HEK293 (cell line): ENCODE measurements around the gene CEP55.
A peak's percentile ranks its signal among the peaks of the same experiment; 100 is the strongest.

Experiments
- FEZF1 ChIP-seq: fragments of 450-650 bp; formaldehyde crosslinking; IDR thresholded peaks from 2 replicates; pipeline ENCODE4 v1.5.1; 2016; ENCODE audit warnings: missing biosample characterization, missing genetic modification characterization
- GLIS1 ChIP-seq: fragments of 450-650 bp; formaldehyde crosslinking; IDR thresholded peaks from 2 replicates; pipeline ENCODE4 v1.5.1; 2016; ENCODE audit warnings: missing biosample characterization, missing genetic modification characterization
- GLIS2 ChIP-seq: fragments of 450-650 bp; formaldehyde crosslinking; IDR thresholded peaks from 2 replicates; pipeline ENCODE4 v1.5.1; 2016; ENCODE audit warnings: missing biosample characterization, missing genetic modification characterization
- HOXC10 ChIP-seq: sonication (generic); formaldehyde crosslinking; IDR thresholded peaks from 2 replicates; pipeline ENCODE4 v1.8.1; 2023; ENCODE audit warnings: mild to moderate bottlenecking, missing genetic modification reagents
- HOXD13 ChIP-seq: sonication (generic); formaldehyde crosslinking; IDR thresholded peaks from 2 replicates; pipeline ENCODE4 v1.8.0; 2022; ENCODE audit warnings: missing genetic modification reagents, borderline replicate concordance
- KLF8 ChIP-seq: fragments of 450-650 bp; formaldehyde crosslinking; IDR thresholded peaks from 2 replicates; pipeline ENCODE4 v1.5.1; 2016; ENCODE audit warnings: missing biosample characterization, missing genetic modification characterization
- SALL2 ChIP-seq: fragments of 450-650 bp; formaldehyde crosslinking; IDR thresholded peaks from 2 replicates; pipeline ENCODE4 v1.5.0; 2017; ENCODE audit warnings: missing biosample characterization, mild to moderate bottlenecking, missing genetic modification characterization, borderline replicate concordance
- ZEB2 ChIP-seq: fragments of 450-650 bp; formaldehyde crosslinking; IDR thresholded peaks from 2 replicates; pipeline ENCODE4 v1.5.1; 2016; ENCODE audit warnings: missing biosample characterization, missing genetic modification characterization
- ZFP69B ChIP-seq: fragments of 450-650 bp; formaldehyde crosslinking; IDR thresholded peaks from 2 replicates; pipeline ENCODE4 v1.5.1; 2016; ENCODE audit warnings: missing biosample characterization, missing genetic modification characterization
- ZNF132 ChIP-seq: fragments of 450-650 bp; formaldehyde crosslinking; IDR thresholded peaks from 2 replicates; pipeline ENCODE4 v1.5.1; 2017; ENCODE audit warnings: missing biosample characterization, missing genetic modification characterization, borderline replicate concordance
- ZNF140 ChIP-seq: fragments of 450-650 bp; formaldehyde crosslinking; IDR thresholded peaks from 2 replicates; pipeline ENCODE4 v1.5.1; 2016; ENCODE audit warnings: missing biosample characterization, missing genetic modification characterization
- ZNF174 ChIP-seq: fragments of 450-650 bp; formaldehyde crosslinking; IDR thresholded peaks from 2 replicates; pipeline ENCODE4 v1.5.0; 2017; ENCODE audit warnings: missing biosample characterization, mild to moderate bottlenecking, missing genetic modification characterization
- ZNF175 ChIP-seq: fragments of 450-650 bp; formaldehyde crosslinking; IDR thresholded peaks from 2 replicates; pipeline ENCODE4 v1.5.1; 2016; ENCODE audit warnings: missing biosample characterization, missing genetic modification characterization
- ZNF223 ChIP-seq: fragments of 450-650 bp; formaldehyde crosslinking; IDR thresholded peaks from 2 replicates; pipeline ENCODE4 v1.5.1; 2016; ENCODE audit warnings: missing biosample characterization, missing genetic modification characterization
- ZNF248 ChIP-seq: fragments of 450-650 bp; formaldehyde crosslinking; IDR thresholded peaks from 2 replicates; pipeline ENCODE4 v1.5.1; 2017; ENCODE audit warnings: missing biosample characterization, missing genetic modification characterization
- ZNF37A ChIP-seq: fragments of 450-650 bp; IDR thresholded peaks from 2 replicates; pipeline ENCODE4 v1.5.1; 2018; ENCODE audit warnings: missing biosample characterization, missing genetic modification characterization
- ZNF416 ChIP-seq: fragments of 450-650 bp; formaldehyde crosslinking; IDR thresholded peaks from 2 replicates; pipeline ENCODE4 v1.5.1; 2016; ENCODE audit warnings: missing biosample characterization, missing genetic modification characterization
- ZNF501 ChIP-seq: fragments of 450-650 bp; formaldehyde crosslinking; IDR thresholded peaks from 2 replicates; pipeline ENCODE4 v1.5.1; 2016; ENCODE audit warnings: missing biosample characterization, missing genetic modification characterization
- ZNF530 ChIP-seq: fragments of 450-650 bp; formaldehyde crosslinking; IDR thresholded peaks from 2 replicates; pipeline ENCODE4 v1.5.1; 2016; ENCODE audit warnings: low read depth, missing biosample characterization, missing genetic modification characterization
- ZNF544 ChIP-seq: fragments of 450-650 bp; formaldehyde crosslinking; IDR thresholded peaks from 2 replicates; pipeline ENCODE4 v1.5.0; 2017; ENCODE audit warnings: missing biosample characterization, missing genetic modification characterization
- ZNF561 ChIP-seq: fragments of 450-650 bp; IDR thresholded peaks from 2 replicates; pipeline ENCODE4 v1.5.1; 2018; ENCODE audit warnings: missing biosample characterization, missing genetic modification characterization, borderline replicate concordance
- ZNF585B ChIP-seq: fragments of 450-650 bp; formaldehyde crosslinking; IDR thresholded peaks from 2 replicates; pipeline ENCODE4 v1.5.1; 2016; ENCODE audit warnings: missing biosample characterization, missing genetic modification characterization
- ZNF658 ChIP-seq: fragments of 450-650 bp; formaldehyde crosslinking; IDR thresholded peaks from 2 replicates; pipeline ENCODE4; 2016; ENCODE audit warnings: missing biosample characterization, missing genetic modification characterization
- ZNF747 ChIP-seq: fragments of 450-650 bp; formaldehyde crosslinking; IDR thresholded peaks from 2 replicates; pipeline ENCODE4 v1.5.1; 2016; ENCODE audit warnings: missing biosample characterization, missing genetic modification characterization
- TF ChIP-seq, protein P1 (sequence below): fragments of 450-650 bp; formaldehyde crosslinking; IDR thresholded peaks from 2 replicates; pipeline ENCODE4 v1.5.1; 2016; ENCODE audit warnings: missing biosample characterization, missing genetic modification characterization, borderline replicate concordance
- TF ChIP-seq, protein P2 (sequence below): fragments of 450-650 bp; formaldehyde crosslinking; IDR thresholded peaks from 2 replicates; pipeline ENCODE4 v1.5.1; 2016; ENCODE audit warnings: missing biosample characterization, missing genetic modification characterization
- TF ChIP-seq, protein P3 (sequence below): fragments of 450-650 bp; IDR thresholded peaks from 2 replicates; pipeline ENCODE4 v1.5.1; 2018; ENCODE audit warnings: missing biosample characterization, missing genetic modification characterization
- TF ChIP-seq, protein P4 (sequence below): fragments of 450-650 bp; formaldehyde crosslinking; IDR thresholded peaks from 2 replicates; pipeline ENCODE4 v1.5.1; 2016; ENCODE audit warnings: missing biosample characterization, missing genetic modification characterization
- TF ChIP-seq, protein P5 (sequence below): fragments of 450-650 bp; formaldehyde crosslinking; IDR thresholded peaks from 2 replicates; pipeline ENCODE4 v1.5.1; 2016; ENCODE audit warnings: missing biosample characterization, missing genetic modification characterization
- TF ChIP-seq, protein P6 (sequence below): fragments of 450-650 bp; formaldehyde crosslinking; IDR thresholded peaks from 2 replicates; pipeline ENCODE4 v1.5.1; 2016; ENCODE audit warnings: missing biosample characterization, missing genetic modification characterization

The CEP55 gene

DNA sequence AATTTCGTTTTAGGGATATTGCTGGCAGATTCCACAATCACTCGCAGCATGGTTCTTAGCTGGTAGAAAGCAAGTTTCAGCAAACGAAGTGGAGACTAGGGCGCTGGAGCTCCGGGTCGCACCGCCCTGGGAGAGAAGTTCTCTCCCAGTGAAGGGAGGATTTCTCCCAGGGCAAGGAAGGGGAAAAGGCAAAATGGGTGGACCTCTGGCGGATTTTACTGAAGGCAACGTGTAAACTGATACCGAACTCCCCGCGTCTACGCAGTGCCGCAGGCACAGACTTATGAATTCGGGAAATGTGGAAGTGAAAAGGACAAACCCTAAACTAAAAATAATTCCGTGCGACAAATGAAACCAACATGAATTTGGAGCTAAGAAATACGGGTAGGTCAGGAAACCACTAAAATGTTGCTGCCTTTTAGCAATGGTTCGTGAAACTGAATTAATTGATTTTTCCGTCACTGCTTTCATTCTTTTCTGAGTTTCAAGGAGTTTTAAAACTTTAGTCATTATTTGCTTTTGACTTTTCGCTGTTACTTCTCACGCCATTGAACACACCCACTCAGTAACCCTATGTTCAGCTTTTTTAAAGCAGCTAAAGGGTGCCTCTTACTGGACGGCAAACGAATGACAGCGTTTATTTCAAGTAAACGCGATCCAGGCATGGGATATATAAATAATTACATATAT, 14.1 kb upstream of the CEP55 start, which contains the start of gene MYOF (continued):
- TF ChIP-seq ZNF658 (tag by site-specific recombination), result no peak
- TF ChIP-seq, protein P1, sequence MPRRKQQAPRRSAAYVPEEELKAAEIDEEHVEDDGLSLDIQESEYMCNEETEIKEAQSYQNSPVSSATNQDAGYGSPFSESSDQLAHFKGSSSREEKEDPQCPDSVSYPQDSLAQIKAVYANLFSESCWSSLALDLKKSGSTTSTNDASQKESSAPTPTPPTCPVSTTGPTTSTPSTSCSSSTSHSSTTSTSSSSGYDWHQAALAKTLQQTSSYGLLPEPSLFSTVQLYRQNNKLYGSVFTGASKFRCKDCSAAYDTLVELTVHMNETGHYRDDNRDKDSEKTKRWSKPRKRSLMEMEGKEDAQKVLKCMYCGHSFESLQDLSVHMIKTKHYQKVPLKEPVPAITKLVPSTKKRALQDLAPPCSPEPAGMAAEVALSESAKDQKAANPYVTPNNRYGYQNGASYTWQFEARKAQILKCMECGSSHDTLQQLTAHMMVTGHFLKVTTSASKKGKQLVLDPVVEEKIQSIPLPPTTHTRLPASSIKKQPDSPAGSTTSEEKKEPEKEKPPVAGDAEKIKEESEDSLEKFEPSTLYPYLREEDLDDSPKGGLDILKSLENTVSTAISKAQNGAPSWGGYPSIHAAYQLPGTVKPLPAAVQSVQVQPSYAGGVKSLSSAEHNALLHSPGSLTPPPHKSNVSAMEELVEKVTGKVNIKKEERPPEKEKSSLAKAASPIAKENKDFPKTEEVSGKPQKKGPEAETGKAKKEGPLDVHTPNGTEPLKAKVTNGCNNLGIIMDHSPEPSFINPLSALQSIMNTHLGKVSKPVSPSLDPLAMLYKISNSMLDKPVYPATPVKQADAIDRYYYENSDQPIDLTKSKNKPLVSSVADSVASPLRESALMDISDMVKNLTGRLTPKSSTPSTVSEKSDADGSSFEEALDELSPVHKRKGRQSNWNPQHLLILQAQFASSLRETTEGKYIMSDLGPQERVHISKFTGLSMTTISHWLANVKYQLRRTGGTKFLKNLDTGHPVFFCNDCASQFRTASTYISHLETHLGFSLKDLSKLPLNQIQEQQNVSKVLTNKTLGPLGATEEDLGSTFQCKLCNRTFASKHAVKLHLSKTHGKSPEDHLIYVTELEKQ, result no peak
- TF ChIP-seq ZNF416 (tag by site-specific recombination), result no peak
- TF ChIP-seq HOXD13 (CRISPR knock-in tag), result 0 out of 2 replicates have a peak, but pooled peaks have one; percentile 36
- TF ChIP-seq ZNF140 (tag by site-specific recombination), result no peak
- TF ChIP-seq HOXC10 (CRISPR knock-in tag), result no peak
- TF ChIP-seq, protein P2, sequence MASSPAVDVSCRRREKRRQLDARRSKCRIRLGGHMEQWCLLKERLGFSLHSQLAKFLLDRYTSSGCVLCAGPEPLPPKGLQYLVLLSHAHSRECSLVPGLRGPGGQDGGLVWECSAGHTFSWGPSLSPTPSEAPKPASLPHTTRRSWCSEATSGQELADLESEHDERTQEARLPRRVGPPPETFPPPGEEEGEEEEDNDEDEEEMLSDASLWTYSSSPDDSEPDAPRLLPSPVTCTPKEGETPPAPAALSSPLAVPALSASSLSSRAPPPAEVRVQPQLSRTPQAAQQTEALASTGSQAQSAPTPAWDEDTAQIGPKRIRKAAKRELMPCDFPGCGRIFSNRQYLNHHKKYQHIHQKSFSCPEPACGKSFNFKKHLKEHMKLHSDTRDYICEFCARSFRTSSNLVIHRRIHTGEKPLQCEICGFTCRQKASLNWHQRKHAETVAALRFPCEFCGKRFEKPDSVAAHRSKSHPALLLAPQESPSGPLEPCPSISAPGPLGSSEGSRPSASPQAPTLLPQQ, result no peak
- TF ChIP-seq ZNF585B, result no peak
- TF ChIP-seq SALL2 (tag by site-specific recombination), result no peak
- peak; percentile 36 for TF ChIP-seq FEZF1 (tag by site-specific recombination)
- TF ChIP-seq ZNF747 (tag by site-specific recombination), result no peak
- TF ChIP-seq ZNF561 (tag by site-specific recombination), result no peak
- TF ChIP-seq ZNF544 (tag by site-specific recombination), result no peak
- peak; percentile 46 for TF ChIP-seq GLIS1 (tag by site-specific recombination)
- TF ChIP-seq ZNF175 (tag by site-specific recombination), result no peak
- 0 out of 2 replicates have a peak, but pooled peaks have one; percentile 27 for TF ChIP-seq KLF8 (tag by site-specific recombination)
- TF ChIP-seq ZNF37A, result no peak
- TF ChIP-seq, protein P3, sequence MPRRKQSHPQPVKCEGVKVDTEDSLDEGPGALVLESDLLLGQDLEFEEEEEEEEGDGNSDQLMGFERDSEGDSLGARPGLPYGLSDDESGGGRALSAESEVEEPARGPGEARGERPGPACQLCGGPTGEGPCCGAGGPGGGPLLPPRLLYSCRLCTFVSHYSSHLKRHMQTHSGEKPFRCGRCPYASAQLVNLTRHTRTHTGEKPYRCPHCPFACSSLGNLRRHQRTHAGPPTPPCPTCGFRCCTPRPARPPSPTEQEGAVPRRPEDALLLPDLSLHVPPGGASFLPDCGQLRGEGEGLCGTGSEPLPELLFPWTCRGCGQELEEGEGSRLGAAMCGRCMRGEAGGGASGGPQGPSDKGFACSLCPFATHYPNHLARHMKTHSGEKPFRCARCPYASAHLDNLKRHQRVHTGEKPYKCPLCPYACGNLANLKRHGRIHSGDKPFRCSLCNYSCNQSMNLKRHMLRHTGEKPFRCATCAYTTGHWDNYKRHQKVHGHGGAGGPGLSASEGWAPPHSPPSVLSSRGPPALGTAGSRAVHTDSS, result no peak
- TF ChIP-seq ZNF132, result no peak
- TF ChIP-seq ZNF501 (tag by site-specific recombination), result peak; percentile 66; the same call in 1 of the 2 replicates
- TF ChIP-seq, protein P4, sequence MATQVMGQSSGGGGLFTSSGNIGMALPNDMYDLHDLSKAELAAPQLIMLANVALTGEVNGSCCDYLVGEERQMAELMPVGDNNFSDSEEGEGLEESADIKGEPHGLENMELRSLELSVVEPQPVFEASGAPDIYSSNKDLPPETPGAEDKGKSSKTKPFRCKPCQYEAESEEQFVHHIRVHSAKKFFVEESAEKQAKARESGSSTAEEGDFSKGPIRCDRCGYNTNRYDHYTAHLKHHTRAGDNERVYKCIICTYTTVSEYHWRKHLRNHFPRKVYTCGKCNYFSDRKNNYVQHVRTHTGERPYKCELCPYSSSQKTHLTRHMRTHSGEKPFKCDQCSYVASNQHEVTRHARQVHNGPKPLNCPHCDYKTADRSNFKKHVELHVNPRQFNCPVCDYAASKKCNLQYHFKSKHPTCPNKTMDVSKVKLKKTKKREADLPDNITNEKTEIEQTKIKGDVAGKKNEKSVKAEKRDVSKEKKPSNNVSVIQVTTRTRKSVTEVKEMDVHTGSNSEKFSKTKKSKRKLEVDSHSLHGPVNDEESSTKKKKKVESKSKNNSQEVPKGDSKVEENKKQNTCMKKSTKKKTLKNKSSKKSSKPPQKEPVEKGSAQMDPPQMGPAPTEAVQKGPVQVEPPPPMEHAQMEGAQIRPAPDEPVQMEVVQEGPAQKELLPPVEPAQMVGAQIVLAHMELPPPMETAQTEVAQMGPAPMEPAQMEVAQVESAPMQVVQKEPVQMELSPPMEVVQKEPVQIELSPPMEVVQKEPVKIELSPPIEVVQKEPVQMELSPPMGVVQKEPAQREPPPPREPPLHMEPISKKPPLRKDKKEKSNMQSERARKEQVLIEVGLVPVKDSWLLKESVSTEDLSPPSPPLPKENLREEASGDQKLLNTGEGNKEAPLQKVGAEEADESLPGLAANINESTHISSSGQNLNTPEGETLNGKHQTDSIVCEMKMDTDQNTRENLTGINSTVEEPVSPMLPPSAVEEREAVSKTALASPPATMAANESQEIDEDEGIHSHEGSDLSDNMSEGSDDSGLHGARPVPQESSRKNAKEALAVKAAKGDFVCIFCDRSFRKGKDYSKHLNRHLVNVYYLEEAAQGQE (tag by site-specific recombination), result no peak
- no peak for TF ChIP-seq ZNF530 (tag by site-specific recombination)
- TF ChIP-seq, protein P5, sequence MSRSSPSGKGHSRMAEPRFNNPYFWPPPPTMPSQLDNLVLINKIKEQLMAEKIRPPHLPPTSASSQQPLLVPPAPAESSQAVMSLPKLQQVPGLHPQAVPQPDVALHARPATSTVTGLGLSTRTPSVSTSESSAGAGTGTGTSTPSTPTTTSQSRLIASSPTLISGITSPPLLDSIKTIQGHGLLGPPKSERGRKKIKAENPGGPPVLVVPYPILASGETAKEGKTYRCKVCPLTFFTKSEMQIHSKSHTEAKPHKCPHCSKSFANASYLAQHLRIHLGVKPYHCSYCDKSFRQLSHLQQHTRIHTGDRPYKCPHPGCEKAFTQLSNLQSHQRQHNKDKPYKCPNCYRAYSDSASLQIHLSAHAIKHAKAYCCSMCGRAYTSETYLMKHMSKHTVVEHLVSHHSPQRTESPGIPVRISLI, result no peak; the same call in 1 of the 2 replicates
- no peak for TF ChIP-seq ZNF223 (tag by site-specific recombination)
- TF ChIP-seq ZEB2 (tag by site-specific recombination), result peak; percentile 35; the same call in 1 of the 2 replicates
- TF ChIP-seq ZNF248, result no peak
- TF ChIP-seq ZNF174 (tag by site-specific recombination), result no peak
- no peak for TF ChIP-seq GLIS2 (tag by site-specific recombination)
- TF ChIP-seq ZFP69B (tag by site-specific recombination), result no peak
- TF ChIP-seq, protein P6, sequence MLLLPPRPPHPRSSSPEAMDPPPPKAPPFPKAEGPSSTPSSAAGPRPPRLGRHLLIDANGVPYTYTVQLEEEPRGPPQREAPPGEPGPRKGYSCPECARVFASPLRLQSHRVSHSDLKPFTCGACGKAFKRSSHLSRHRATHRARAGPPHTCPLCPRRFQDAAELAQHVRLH, result peak; percentile 17; the same call in 1 of the 2 replicates
